HG03060 (cell line): ENCODE data around the gene PRAME.
"Not testable (repeated sequence)": the region's sequence is repeated elsewhere in the genome, so short reads cannot be mapped to it uniquely, and the experiment has no call there.

Experiments
- ATAC-seq: cut with Tn5 transposase; IDR thresholded peaks from one replicate; pipeline ENCODE4 v1.9.1; 2021; ENCODE audit warnings: low read depth, moderate number of reproducible peaks; ENCODE audit not compliant: unreplicated experiment

PRAME gene

GRCh38 chr22:22526125-22526912, 32.7 kb downstream of the PRAME start:
- ATAC-seq, result no peak

GRCh38 chr22:22523494-22523893, 35.6 kb downstream of the PRAME start:
- ATAC-seq, result no peak

GRCh38 chr22:22521631-22522030, 37.4 kb downstream of the PRAME start:
- no peak for ATAC-seq

- ATAC-seq, result no peak
Measured at GRCh38 chr22:22520667-22521602, 38.1 kb downstream of the PRAME start.

- ATAC-seq, result no peak
Measured at GRCh38 chr22:22520020-22520656, 38.9 kb downstream of the PRAME start, which contains the start of gene ZNF280A. TSS of gene ZNF280A (minus strand) at chr22:22520270. CDS start at chr22:22515630, 4,640 bp downstream.

- ATAC-seq, result no peak
Measured at GRCh38 chr22:22519591-22519990, 39.5 kb downstream of the PRAME start.

GRCh38 chr22:22516992-22517391, 42.1 kb downstream of the PRAME start:
- no peak for ATAC-seq

- ATAC-seq, result no peak
Measured at GRCh38 chr22:22515890-22516289, 43.2 kb downstream of the PRAME start.

GRCh38 chr22:22514431-22514830, 44.6 kb downstream of the PRAME start:
- ATAC-seq, result not testable (repeated sequence)

GRCh38 chr22:22513619-22514018, 45.4 kb downstream of the PRAME start:
- no peak for ATAC-seq

GRCh38 chr22:22512951-22513350, 46.1 kb downstream of the PRAME start:
- ATAC-seq, result no peak

- ATAC-seq, result not testable (repeated sequence)
Measured at GRCh38 chr22:22510833-22511232, 48.2 kb downstream of the PRAME start.

- not testable (repeated sequence) for ATAC-seq
Measured at GRCh38 chr22:22509912-22510311, 49.2 kb downstream of the PRAME start.

GRCh38 chr22:22508274-22509176, 50.5 kb downstream of the PRAME start, which contains the start of gene ZNF280B:
TSS of gene ZNF280B (minus strand) at chr22:22508742. CDS start at chr22:22489398, 19,344 bp downstream.
- no peak for ATAC-seq

GRCh38 chr22:22507743-22508273, 51.3 kb downstream of the PRAME start:
- ATAC-seq, result no peak

- ATAC-seq, result no peak
Measured at GRCh38 chr22:22506736-22507135, 52.3 kb downstream of the PRAME start.

GRCh38 chr22:22498267-22498666, 60.8 kb downstream of the PRAME start:
- no peak for ATAC-seq
